Nephron (organoid): ENCODE results near the gene CNGA3.

Experiments used
- H3K27ac Mint-ChIP-seq, 3 experiments: 2 replicates each; pipeline ENCODE4 v1.8.0; 2020; ENCODE audit warnings: mixed read lengths in 3 of 3, mild to moderate bottlenecking in 2 of 3, moderate library complexity in 1 of 3
- H3K27me3 Mint-ChIP-seq: 2 replicates; pipeline ENCODE4 v1.8.0; 2021; ENCODE audit warnings: low read depth, mild to moderate bottlenecking, moderate library complexity, mixed read lengths
- H3K36me3 Mint-ChIP-seq: 2 replicates; pipeline ENCODE4 v1.8.0; 2020; ENCODE audit warnings: low read depth, mixed read lengths
- H3K4me1 Mint-ChIP-seq: 2 replicates; pipeline ENCODE4 v1.8.0; 2020; ENCODE audit warnings: mixed read lengths
- H3K4me3 Mint-ChIP-seq, 3 experiments: 2 replicates each; pipeline ENCODE4 v1.8.0; 2020; ENCODE audit warnings: mild to moderate bottlenecking in 3 of 3, mixed read lengths in 3 of 3, moderate library complexity in 2 of 3
- H3K9me3 Mint-ChIP-seq: 2 replicates; pipeline ENCODE4 v1.8.0; 2020; ENCODE audit warnings: mixed read lengths
- TF ChIP-seq, protein P1 (sequence below), 3 experiments: fragments of 200-600 bp; sonication (generic); IDR thresholded peaks; one replicate each; pipeline ENCODE4 v1.5.0; 2021; ENCODE audit warnings: antibody characterized with exemption in 3 of 3; ENCODE audit not compliant: unreplicated experiment in 3 of 3

Gene CNGA3

DNA sequence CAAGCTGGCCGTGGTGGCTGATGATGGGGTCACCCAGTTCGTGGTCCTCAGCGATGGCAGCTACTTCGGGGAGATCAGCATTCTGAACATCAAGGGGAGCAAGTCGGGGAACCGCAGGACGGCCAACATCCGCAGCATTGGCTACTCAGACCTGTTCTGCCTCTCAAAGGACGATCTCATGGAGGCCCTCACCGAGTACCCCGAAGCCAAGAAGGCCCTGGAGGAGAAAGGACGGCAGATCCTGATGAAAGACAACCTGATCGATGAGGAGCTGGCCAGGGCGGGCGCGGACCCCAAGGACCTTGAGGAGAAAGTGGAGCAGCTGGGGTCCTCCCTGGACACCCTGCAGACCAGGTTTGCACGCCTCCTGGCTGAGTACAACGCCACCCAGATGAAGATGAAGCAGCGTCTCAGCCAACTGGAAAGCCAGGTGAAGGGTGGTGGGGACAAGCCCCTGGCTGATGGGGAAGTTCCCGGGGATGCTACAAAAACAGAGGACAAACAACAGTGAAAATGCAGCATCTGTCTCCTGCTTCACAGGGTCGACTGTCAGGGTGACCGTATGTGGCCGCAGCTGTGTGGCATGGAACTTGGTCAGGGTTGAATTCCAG is 50.6 kb downstream of the CNGA3 start:
- TF ChIP-seq, protein P1, sequence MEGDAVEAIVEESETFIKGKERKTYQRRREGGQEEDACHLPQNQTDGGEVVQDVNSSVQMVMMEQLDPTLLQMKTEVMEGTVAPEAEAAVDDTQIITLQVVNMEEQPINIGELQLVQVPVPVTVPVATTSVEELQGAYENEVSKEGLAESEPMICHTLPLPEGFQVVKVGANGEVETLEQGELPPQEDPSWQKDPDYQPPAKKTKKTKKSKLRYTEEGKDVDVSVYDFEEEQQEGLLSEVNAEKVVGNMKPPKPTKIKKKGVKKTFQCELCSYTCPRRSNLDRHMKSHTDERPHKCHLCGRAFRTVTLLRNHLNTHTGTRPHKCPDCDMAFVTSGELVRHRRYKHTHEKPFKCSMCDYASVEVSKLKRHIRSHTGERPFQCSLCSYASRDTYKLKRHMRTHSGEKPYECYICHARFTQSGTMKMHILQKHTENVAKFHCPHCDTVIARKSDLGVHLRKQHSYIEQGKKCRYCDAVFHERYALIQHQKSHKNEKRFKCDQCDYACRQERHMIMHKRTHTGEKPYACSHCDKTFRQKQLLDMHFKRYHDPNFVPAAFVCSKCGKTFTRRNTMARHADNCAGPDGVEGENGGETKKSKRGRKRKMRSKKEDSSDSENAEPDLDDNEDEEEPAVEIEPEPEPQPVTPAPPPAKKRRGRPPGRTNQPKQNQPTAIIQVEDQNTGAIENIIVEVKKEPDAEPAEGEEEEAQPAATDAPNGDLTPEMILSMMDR (IDR thresholded peaks at IDR 0.05; ENCODE audit: unreplicated experiment in 3 of 3) = no peak
- H3K4me1 Mint-ChIP-seq = no peaks in the 10 kb centered on the region
- peaks cover 12% of the 10 kb centered on the region for H3K27me3 Mint-ChIP-seq
- H3K36me3 Mint-ChIP-seq = no peaks in the 10 kb centered on the region
- no peaks in the 10 kb centered on the region for H3K9me3 Mint-ChIP-seq
- no peak overlapping the region for H3K4me3 Mint-ChIP-seq
- H3K27ac Mint-ChIP-seq = no peak overlapping the region

DNA sequence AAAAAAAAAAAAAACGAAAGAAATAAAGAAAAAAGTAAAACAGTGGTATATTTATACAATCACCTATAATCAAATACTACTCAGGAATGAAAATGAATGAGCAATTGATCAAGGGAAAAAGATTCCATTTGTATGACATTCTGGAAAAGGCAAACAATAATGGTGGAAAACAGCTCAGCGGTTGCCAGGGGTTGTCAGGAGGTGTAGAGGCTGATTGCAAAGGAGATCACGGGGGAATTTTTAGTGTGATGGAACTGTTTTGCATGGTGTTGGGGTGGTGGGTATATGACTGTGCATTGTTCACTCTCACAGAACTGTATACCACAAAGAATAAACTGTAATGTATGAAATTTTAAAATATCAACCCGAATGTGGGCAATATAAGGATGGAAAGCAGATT is 52.9 kb downstream of the CNGA3 start:
- TF ChIP-seq, protein P1 (IDR thresholded peaks at IDR 0.05; ENCODE audit: unreplicated experiment in 3 of 3) = no peak
- H3K4me3 Mint-ChIP-seq = no peak overlapping the region
- no peak overlapping the region for H3K27ac Mint-ChIP-seq
- H3K4me1 Mint-ChIP-seq = no peaks in the 10 kb centered on the region
- H3K36me3 Mint-ChIP-seq = no peaks in the 10 kb centered on the region
- H3K9me3 Mint-ChIP-seq = no peaks in the 10 kb centered on the region
- peaks cover 14% of the 10 kb centered on the region for H3K27me3 Mint-ChIP-seq

DNA sequence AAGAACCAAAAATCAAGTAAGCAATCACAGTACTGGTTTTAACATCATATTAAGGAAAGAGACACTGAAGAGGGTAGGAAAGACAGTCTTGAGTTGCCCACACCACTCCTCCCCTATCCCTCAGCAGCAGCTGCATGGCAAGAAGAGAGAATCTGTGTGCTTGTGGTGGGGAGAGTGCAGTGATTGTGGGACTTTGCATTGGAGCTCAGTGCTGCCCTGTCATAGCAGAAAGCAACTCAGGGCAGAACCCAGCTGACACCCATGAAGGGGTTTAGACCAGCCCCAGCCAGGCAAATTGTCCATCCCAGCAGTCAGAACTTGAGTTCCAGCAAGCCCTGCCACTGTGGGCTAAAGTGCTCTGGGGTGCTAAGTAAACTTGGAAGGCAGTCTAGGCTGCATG is 57.6 kb downstream of the CNGA3 start:
- H3K9me3 Mint-ChIP-seq = no peaks in the 10 kb centered on the region
- no peaks in the 10 kb centered on the region for H3K4me1 Mint-ChIP-seq
- H3K36me3 Mint-ChIP-seq = no peaks in the 10 kb centered on the region
- H3K27ac Mint-ChIP-seq = no peak overlapping the region
- peaks cover 14% of the 10 kb centered on the region for H3K27me3 Mint-ChIP-seq
- TF ChIP-seq, protein P1 (IDR thresholded peaks at IDR 0.05; ENCODE audit: unreplicated experiment in 3 of 3) = no peak
- no peak overlapping the region for H3K4me3 Mint-ChIP-seq

DNA sequence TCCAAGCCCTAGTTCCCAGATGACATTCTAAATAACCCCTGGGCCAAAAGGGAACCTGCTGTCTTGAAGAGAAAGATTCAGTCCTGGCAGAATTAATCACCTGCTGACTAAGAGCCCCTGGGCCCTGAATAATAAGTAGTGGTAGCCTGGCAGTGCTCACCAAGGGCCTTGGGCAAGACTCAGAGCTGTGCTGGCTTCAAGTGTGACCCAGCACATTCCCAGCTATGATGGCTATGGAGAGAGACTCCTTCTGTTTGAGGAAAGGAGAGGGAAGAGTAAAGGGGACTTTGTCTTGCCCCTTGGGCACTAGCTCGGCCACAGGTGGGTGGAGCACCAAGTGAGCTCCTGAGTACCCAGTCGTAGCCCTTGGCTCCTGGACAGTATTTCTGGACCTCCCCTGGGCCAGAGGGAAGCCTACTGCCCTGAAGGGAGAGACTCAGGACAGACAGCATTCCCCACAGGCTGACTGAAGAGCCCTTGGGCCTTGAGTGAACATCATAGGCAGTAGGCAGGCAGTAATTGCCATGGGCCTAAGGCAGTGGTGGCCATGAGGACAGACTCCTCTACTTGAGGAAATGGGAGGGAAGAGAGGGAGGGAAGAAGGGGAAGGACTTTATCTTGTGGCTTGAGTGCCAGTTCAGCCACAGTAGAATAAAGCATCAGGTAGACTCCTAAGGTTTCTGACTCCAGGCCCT is 58.4 kb downstream of the CNGA3 start:
- TF ChIP-seq, protein P1 (IDR thresholded peaks at IDR 0.05; ENCODE audit: unreplicated experiment in 3 of 3) = no peak

DNA sequence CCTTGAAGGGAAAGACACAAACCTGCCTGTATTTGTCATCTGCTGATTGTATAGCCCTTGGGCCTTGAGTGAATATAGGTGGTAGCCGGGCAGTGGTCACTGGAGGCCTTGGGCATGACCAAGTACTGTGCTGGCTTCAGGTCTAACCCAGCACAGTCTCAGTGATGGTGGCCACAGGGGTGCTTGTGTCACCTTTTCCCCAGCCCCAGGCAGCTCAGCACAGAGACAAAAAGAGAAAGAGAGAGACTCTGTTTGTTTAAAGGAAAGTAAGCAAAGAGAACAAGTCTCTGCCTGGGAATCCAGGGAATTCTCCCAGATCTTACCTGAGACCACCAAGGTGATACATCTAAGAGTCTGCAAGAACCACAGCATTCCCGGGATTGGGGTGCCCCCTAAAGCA is 59.0 kb downstream of the CNGA3 start:
- H3K27me3 Mint-ChIP-seq = peaks cover 13% of the 10 kb centered on the region
- TF ChIP-seq, protein P1 (IDR thresholded peaks at IDR 0.05; ENCODE audit: unreplicated experiment in 3 of 3) = no peak
- H3K9me3 Mint-ChIP-seq = no peaks in the 10 kb centered on the region
- no peak overlapping the region for H3K27ac Mint-ChIP-seq
- no peaks in the 10 kb centered on the region for H3K4me1 Mint-ChIP-seq
- no peak overlapping the region for H3K4me3 Mint-ChIP-seq
- no peaks in the 10 kb centered on the region for H3K36me3 Mint-ChIP-seq

More for the DNA sequence above, 58.4 kb downstream of the CNGA3 start:
- Mint-ChIP-seq H3K4me3 (no peak overlapping the region), H3K36me3 (no peaks in the 10 kb centered on the region), H3K27me3 (peaks cover 14% of the 10 kb centered on the region), H3K27ac (no peak overlapping the region), H3K4me1 (no peaks in the 10 kb centered on the region), H3K9me3 (no peaks in the 10 kb centered on the region)

DNA sequence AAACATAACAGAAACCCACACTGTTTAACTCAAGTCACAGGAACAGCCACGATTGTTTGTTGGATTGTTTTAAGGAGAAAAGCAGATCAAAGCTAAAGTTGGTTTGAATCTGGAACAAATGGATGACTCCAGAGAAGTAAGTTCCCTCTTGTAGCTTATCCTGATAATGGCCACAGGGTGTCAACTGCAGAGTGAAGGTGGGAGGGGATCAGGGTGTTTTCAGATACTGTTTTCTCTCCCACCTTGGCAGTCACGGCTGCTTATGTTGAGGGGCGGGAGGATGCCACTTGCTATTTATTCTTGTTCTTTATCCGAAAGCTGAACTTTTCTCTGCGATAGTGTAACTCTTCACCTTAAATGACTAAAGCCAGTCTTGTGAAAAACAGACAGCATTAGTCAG is 61.9 kb downstream of the CNGA3 start:
- TF ChIP-seq, protein P1 (IDR thresholded peaks at IDR 0.05; ENCODE audit: unreplicated experiment in 3 of 3) = no peak
- no peak overlapping the region for H3K4me3 Mint-ChIP-seq
- peaks cover 4% of the 10 kb centered on the region for H3K9me3 Mint-ChIP-seq
- H3K4me1 Mint-ChIP-seq = peaks cover 6% of the 10 kb centered on the region
- no peak overlapping the region for H3K27ac Mint-ChIP-seq
- peaks cover 2% of the 10 kb centered on the region for H3K36me3 Mint-ChIP-seq
- no peaks in the 10 kb centered on the region for H3K27me3 Mint-ChIP-seq
